Transverse colon (tissue), 3 donors: ENCODE measurements around the gene HACL1.

Source experiments
- CTCF ChIP-seq, 5 experiments: fragments of 200-600 bp in 3 of 5; fragments of 450-650 bp in 2 of 5; sonication (generic) in 3 of 5; IDR thresholded peaks; 1 replicate in 2 of 5; 2 replicates in 3 of 5; pipeline ENCODE4 v1.5.1; 2016 to 2017; ENCODE audit warnings: antibody characterized with exemption in 5 of 5, inconsistent platforms in 3 of 5, mild to moderate bottlenecking in 2 of 5, moderate library complexity in 1 of 5
- EP300 ChIP-seq: sonication (generic); formaldehyde crosslinking; IDR thresholded peaks from one replicate; pipeline ENCODE4 v1.6.1; 2017; ENCODE audit warnings: antibody characterized with exemption, low read depth

- TF ChIP-seq EP300, result no peak
- no peak for TF ChIP-seq CTCF (IDR thresholded peaks at IDR 0.05)
Measured at GRCh38 chr3:15592968-15593367, 8.4 kb downstream of the HACL1 start.
